Adrenal gland (tissue), 12 donors: ENCODE measurements around the gene TGFBR2. TPM values are rescaled to one million over a fixed set of nuclear protein-coding genes. Genes with fewer than 3 reads are reported as not detected.

ENCODE experiments used
- DNase-seq, 7 donors: peaks; one replicate each; pipeline ENCODE4 v3.0.0-alpha.2; 2019 to 2020
- H3K27ac ChIP-seq, 5 donors: fragments of 200-600 bp; sonication (generic) in 4 of 5; 1 replicate in 3 of 5; 2 replicates in 2 of 5; pipeline versions ENCODE4 v1.5.1 to v1.8.0; 2016 to 2020; ENCODE audit warnings: mild to moderate bottlenecking in 1 of 5
- H3K27me3 ChIP-seq: fragments of 200-600 bp; 2 replicates; pipeline ENCODE4 v1.8.0; 2021
- H3K36me3 ChIP-seq, 2 donors: fragments of 200-600 bp; replicated peaks in 1 of 2; 1 replicate in 1 of 2; 2 replicates in 1 of 2; pipeline versions ENCODE4 v1.5.1 to v1.8.0; 2018 to 2022
- H3K4me1 ChIP-seq, 2 donors: fragments of 200-600 bp; replicated peaks in 1 of 2; 1 replicate in 1 of 2; 2 replicates in 1 of 2; pipeline versions ENCODE4 v1.5.1 to v1.8.0; 2018 to 2021
- H3K4me3 ChIP-seq, 4 donors: fragments of 200-600 bp; sonication (generic) in 3 of 4; one replicate each; pipeline ENCODE4 v1.5.1; 2016 to 2018
- H3K9me3 ChIP-seq, 3 donors: fragments of 200-600 bp; sonication (generic) in 1 of 3; replicated peaks in 1 of 3; 1 replicate in 2 of 3; 2 replicates in 1 of 3; pipeline versions ENCODE4 v1.5.1 to v1.8.0; 2016 to 2021
- POLR2A ChIP-seq, 2 donors: fragments of 450-650 bp; IDR thresholded peaks; one replicate each; pipeline ENCODE4 v1.6.1; 2017; ENCODE audit warnings: antibody characterized with exemption in 2 of 2, mild to moderate bottlenecking in 2 of 2, moderate library complexity in 1 of 2
- WGBS, 4 donors: extraction: QIAGEN DNeasy Blood & Tissue Kit in 2 of 4; methylation state at CpG; one replicate each; pipeline versions ENCODE4 v1.1.5 to v1.1.7; 2013 to 2017; 5-methylcytosine and 5-hydroxymethylcytosine counted together
- intact Hi-C, 2 donors: fragments of 100-400 bp; cut with DNase I; formaldehyde crosslinking; loops; one replicate each; pipeline versions ENCODE4 v1.14.1 to v1.15.0; 2022 to 2023
- polyA plus RNA-seq, 3 donors: library from polyadenylated mRNA; stranded (reverse); fragments of 200-250 nt in 2 of 3; fragments of 350-450 nt in 1 of 3; fragmentation: Illumina TruSeq in 1 of 3; extraction: RNeasy Lipid Tissue Mini Kit (QIAGEN cat#74804) in 1 of 3; gene quantifications; one replicate each; pipeline ENCODE4 v1.2.3, GENCODE V29; 2013 to 2014
- total RNA-seq, 9 donors: library from RNA; depleted of rRNA in 4 of 9; stranded (reverse); fragments of >200 nt in 4 of 9; fragments of 120-200 nt in 1 of 9; fragmentation: NEBNext Ultra II Directional in 1 of 9; extraction: Animal tissue kit (Norgen Biotek cat#: 25700) in 1 of 9; gene quantifications; one replicate each; pipeline versions ENCODE4 v1.1.0 to v1.2.4, GENCODE V29; 2013 to 2023
- TF ChIP-seq, protein P1 (sequence below), 6 experiments: fragments of 450-650 bp in 4 of 6; fragments of 200-600 bp in 2 of 6; sonication (generic) in 1 of 6; IDR thresholded peaks; 1 replicate in 5 of 6; 2 replicates in 1 of 6; pipeline versions ENCODE4 v1.5.1 to v1.8.0; 2016 to 2021; ENCODE audit warnings: antibody characterized with exemption in 6 of 6, mild to moderate bottlenecking in 2 of 6, moderate library complexity in 1 of 6
- donor health status: healthy with polysubstance abuse.
- donor health status: Bipolar disorder and iron deficiency.
- donor health status: DM: yes; HTN: yes; CAD: no.
- donor health status: DM: no; HTN: no; CAD: no.
- donor health status: DM: no; HTN: no; CAD: no.
- donor health status: DM: yes; HTN: yes; CAD: no.

TGFBR2 gene
- total and polyA plus RNA-seq, 12 donors: 19.1 to 296 (median 153) TPM

- WGBS, 4 donors: 57 to 81% (median 64%) methylated on average over 1 of the region's 1 CpG
- no peaks in the 10 kb centered on the region for H3K27me3 ChIP-seq
- H3K36me3 ChIP-seq: no peaks in the 10 kb centered on the region
- H3K4me3 ChIP-seq: no peak overlapping the region
- intact Hi-C loops: no loop called here
- H3K27ac ChIP-seq: peak overlapping the region in 3 of 5 donors; percentile 11 to 77 (median 65)
- no peaks in the 10 kb centered on the region for H3K9me3 ChIP-seq
- TF ChIP-seq POLR2A (IDR thresholded peaks at IDR 0.05): no peak
- TF ChIP-seq, protein P1, sequence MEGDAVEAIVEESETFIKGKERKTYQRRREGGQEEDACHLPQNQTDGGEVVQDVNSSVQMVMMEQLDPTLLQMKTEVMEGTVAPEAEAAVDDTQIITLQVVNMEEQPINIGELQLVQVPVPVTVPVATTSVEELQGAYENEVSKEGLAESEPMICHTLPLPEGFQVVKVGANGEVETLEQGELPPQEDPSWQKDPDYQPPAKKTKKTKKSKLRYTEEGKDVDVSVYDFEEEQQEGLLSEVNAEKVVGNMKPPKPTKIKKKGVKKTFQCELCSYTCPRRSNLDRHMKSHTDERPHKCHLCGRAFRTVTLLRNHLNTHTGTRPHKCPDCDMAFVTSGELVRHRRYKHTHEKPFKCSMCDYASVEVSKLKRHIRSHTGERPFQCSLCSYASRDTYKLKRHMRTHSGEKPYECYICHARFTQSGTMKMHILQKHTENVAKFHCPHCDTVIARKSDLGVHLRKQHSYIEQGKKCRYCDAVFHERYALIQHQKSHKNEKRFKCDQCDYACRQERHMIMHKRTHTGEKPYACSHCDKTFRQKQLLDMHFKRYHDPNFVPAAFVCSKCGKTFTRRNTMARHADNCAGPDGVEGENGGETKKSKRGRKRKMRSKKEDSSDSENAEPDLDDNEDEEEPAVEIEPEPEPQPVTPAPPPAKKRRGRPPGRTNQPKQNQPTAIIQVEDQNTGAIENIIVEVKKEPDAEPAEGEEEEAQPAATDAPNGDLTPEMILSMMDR (IDR thresholded peaks at IDR 0.05): no peak
- H3K4me1 ChIP-seq: peaks cover 58 to 84% of the 10 kb centered on the region in 2 donors
- DNase-seq: no peak
Measured at GRCh38 chr3:30632521-30632920, 26.1 kb downstream of the TGFBR2 start.

GRCh38 chr3:30633718-30634117 is 27.3 kb downstream of the TGFBR2 start:
- WGBS, 4 donors: 77 to 88% (median 86%) methylated on average over 3 of the region's 3 CpGs
- peaks cover 53 to 83% of the 10 kb centered on the region in 2 donors for H3K4me1 ChIP-seq
- H3K27me3 ChIP-seq: no peaks in the 10 kb centered on the region
- DNase-seq: no peak
- H3K4me3 ChIP-seq: no peak overlapping the region
- TF ChIP-seq, protein P1 (IDR thresholded peaks at IDR 0.05): no peak
- TF ChIP-seq POLR2A (IDR thresholded peaks at IDR 0.05): no peak
- no peaks in the 10 kb centered on the region for H3K9me3 ChIP-seq
- H3K36me3 ChIP-seq: no peaks in the 10 kb centered on the region
- H3K27ac ChIP-seq: no peak overlapping the region
- intact Hi-C loops: no loop called here

- intact Hi-C loops: no loop called here
Measured at GRCh38 chr3:30634761-30635735, 28.6 kb downstream of the TGFBR2 start.

More at GRCh38 chr3:30634761-30635735, 28.6 kb downstream of the TGFBR2 start:
- Histone ChIP-seq H3K27me3 (no peaks in the 10 kb centered on the region), H3K36me3 (no peaks in the 10 kb centered on the region), H3K4me1 (peaks cover 41 to 83% of the 10 kb centered on the region in 2 donors), H3K4me3 (no peak overlapping the region), H3K27ac (peak overlapping the region in 2 of 5 donors; percentile 11 to 50), H3K9me3 (no peaks in the 10 kb centered on the region)
- TF ChIP-seq, protein P1 (IDR thresholded peaks at IDR 0.05): no peak
- TF ChIP-seq POLR2A (IDR thresholded peaks at IDR 0.05): no peak
- no peak for DNase-seq
- 68 to 79% (median 73%) methylated on average over 3 of the region's 3 CpGs for WGBS, 4 donors
